DOHH2 (cell line): ENCODE measurements around the gene PKD1.

ENCODE experiments used
- CTCF ChIP-seq: fragments of 200-600 bp; sonication (generic); IDR thresholded peaks from one replicate; pipeline ENCODE4 v1.5.1; 2014; ENCODE audit warnings: antibody characterized with exemption, mild to moderate bottlenecking, low read depth, low read length; ENCODE audit not compliant: poor library complexity, severe bottlenecking
- EZH2phosphoT487 ChIP-seq: fragments of 200-600 bp; sonication (generic); IDR thresholded peaks from 2 replicates; pipeline ENCODE4 v1.6.1; 2017; ENCODE audit warnings: borderline replicate concordance, mild to moderate bottlenecking, antibody characterized with exemption, low read length, moderate library complexity, mixed read lengths

DNA sequence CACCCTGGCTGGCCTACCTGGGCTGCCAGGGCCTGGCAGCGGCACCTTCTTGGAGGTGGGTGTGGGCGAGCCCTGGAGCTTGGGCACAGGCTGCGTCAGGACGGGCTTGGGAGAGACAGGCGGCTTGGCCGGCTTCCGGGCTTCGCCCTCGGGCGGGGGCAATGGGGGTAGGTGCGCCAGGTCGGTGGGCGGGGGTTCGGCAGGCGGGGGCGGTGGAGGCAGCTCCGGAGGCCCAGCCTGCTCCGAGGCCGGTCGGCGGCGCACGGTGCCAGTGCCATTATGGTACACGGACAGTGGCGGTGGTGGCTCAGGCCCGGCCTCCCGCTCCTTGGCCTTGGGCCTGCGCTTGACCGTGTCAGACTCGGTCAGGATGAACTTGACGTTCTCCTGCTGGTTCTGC lies 43.9 kb upstream of the PKD1 start:
- TF ChIP-seq CTCF = no peak
- no peak for TF ChIP-seq EZH2phosphoT487
